Immature natural killer cell (primary cell): ENCODE results near the gene ISL1. TPM values are rescaled to one million over a fixed set of nuclear protein-coding genes. Genes with fewer than 3 reads are reported as not detected.

Experiments
- DNase-seq, 3 donors: peaks; one replicate each; pipeline ENCODE4 v3.0.0; 2022; ENCODE audit warnings: mixed read lengths in 1 of 3
- H3K27ac Mint-ChIP-seq, 6 donors: one replicate each; pipeline ENCODE4 v1.8.0; 2020; ENCODE audit warnings: mixed read lengths in 6 of 6, mild to moderate bottlenecking in 5 of 6, inconsistent platforms in 4 of 6, moderate library complexity in 3 of 6
- H3K27me3 Mint-ChIP-seq, 3 donors: one replicate each; pipeline ENCODE4 v1.8.0; 2020 to 2021; ENCODE audit warnings: low read depth in 3 of 3, mild to moderate bottlenecking in 3 of 3, mixed read lengths in 3 of 3, moderate library complexity in 3 of 3, inconsistent platforms in 1 of 3
- H3K36me3 Mint-ChIP-seq, 3 donors: one replicate each; pipeline ENCODE4 v1.8.0; 2020; ENCODE audit warnings: mixed read lengths in 3 of 3, inconsistent platforms in 2 of 3, mild to moderate bottlenecking in 2 of 3
- H3K4me1 Mint-ChIP-seq, 2 donors: one replicate each; pipeline ENCODE4 v1.8.0; 2020; ENCODE audit warnings: inconsistent platforms in 2 of 2, mild to moderate bottlenecking in 2 of 2, mixed read lengths in 2 of 2, moderate library complexity in 1 of 2
- H3K4me3 Mint-ChIP-seq, 5 donors: one replicate each; pipeline ENCODE4 v1.8.0; 2020; ENCODE audit warnings: mild to moderate bottlenecking in 5 of 5, mixed read lengths in 5 of 5, inconsistent platforms in 3 of 5, moderate library complexity in 3 of 5
- H3K9me3 Mint-ChIP-seq, 6 donors: one replicate each; pipeline ENCODE4 v1.8.0; 2020; ENCODE audit warnings: mild to moderate bottlenecking in 6 of 6, mixed read lengths in 6 of 6, inconsistent platforms in 4 of 6, moderate library complexity in 3 of 6
- polyA plus RNA-seq, 3 donors: library from polyadenylated mRNA; unstranded; fragments of 300-500 nt; fragmentation: Illumina TruSeq; gene quantifications; one replicate each; pipeline ENCODE4 v1.2.3, GENCODE V29; 2021

ISL1 gene
- polyA plus RNA-seq, 3 donors from 2014 or later = not detected

DNA sequence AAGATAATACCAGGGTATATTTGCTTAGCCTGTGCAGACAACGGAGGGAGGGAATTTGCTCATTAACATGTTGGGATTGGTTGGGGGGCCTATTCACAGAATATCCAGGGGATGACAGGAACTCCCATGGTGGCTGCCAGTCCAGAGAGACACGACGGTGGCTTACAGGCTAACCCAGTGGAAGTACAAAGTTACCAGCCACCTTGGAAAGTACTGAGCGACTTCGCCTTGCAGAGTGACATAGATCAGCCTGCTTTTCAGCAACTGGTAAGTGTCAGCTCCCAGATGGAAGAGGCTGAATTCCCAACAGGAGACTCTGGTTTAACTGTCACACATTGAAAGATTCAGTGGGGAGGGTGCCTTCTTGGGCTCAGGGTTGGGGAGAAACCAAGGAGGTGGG, 7.9 kb downstream of the ISL1 start:
- peaks cover 7 to 24% (median 18%) of the 10 kb centered on the region in 3 donors for H3K27me3 Mint-ChIP-seq
- no peak overlapping the region for H3K4me3 Mint-ChIP-seq

GRCh38 chr5:51392689-51393199, 9.5 kb downstream of the ISL1 start:
- no peak for DNase-seq
- H3K4me3 Mint-ChIP-seq = no peak overlapping the region
- H3K9me3 Mint-ChIP-seq = peaks cover 9 to 80% (median 23%) of the 10 kb centered on the region in 6 donors
- no peaks in the 10 kb centered on the region for H3K4me1 Mint-ChIP-seq
- H3K27ac Mint-ChIP-seq = no peak overlapping the region
- no peaks in the 10 kb centered on the region for H3K36me3 Mint-ChIP-seq
- peaks cover 10 to 23% (median 14%) of the 10 kb centered on the region in 3 donors for H3K27me3 Mint-ChIP-seq

More for the DNA sequence above, 7.9 kb downstream of the ISL1 start:
- no peak for DNase-seq
- H3K27ac Mint-ChIP-seq = no peak overlapping the region
- H3K36me3 Mint-ChIP-seq = peaks cover 0 to 5% (median 0%) of the 10 kb centered on the region in 3 donors
- no peaks in the 10 kb centered on the region for H3K4me1 Mint-ChIP-seq
- H3K9me3 Mint-ChIP-seq = peaks cover 7 to 76% (median 24%) of the 10 kb centered on the region in 6 donors

DNA sequence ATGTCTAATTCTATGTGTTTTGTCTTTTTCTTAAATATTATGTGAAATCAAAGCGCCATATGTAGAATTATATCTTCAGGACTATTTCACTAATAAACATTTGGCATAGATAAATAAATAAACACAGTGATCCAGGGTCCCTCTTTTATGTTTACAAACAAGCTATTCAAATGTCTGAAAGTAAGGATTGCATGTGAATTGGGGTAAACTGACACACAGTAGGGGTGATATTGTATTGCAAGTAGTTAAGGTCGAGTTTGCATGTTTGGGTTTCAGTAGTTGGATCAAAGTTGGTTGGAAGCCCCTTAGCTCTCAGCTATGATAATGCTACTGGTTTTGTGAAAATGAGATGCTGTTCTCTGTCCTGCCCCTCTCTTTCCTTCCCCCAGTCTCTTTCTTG, 11.4 kb downstream of the ISL1 start:
- Mint-ChIP-seq H3K4me1 (no peaks in the 10 kb centered on the region), H3K27ac (no peak overlapping the region), H3K4me3 (no peak overlapping the region), H3K9me3 (peaks cover 9 to 81% (median 22%) of the 10 kb centered on the region in 6 donors), H3K36me3 (no peaks in the 10 kb centered on the region), H3K27me3 (peaks cover 13 to 26% (median 20%) of the 10 kb centered on the region in 3 donors)
- DNase-seq = no peak

DNA sequence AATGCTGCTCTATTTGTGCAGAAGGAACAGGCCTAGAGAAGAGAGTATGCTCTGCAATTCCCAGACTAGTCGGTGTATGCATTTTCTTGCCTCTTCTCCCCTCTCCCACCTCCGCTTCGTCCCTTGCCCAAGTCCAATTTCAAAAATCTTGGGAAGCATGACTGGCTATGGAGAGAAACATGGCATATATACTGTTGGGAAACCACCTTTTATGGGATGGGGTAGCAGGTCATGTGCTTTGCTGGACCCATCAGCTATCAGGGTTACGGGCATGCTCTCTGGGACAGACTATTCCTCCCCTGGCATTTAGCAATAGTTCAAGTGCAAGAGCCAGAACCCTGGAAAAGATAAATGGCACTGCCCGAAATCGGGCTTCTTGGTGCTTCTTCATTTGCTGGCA, 12.0 kb downstream of the ISL1 start:
- no peak overlapping the region for H3K27ac Mint-ChIP-seq
- H3K36me3 Mint-ChIP-seq = no peaks in the 10 kb centered on the region
- H3K27me3 Mint-ChIP-seq = peaks cover 13 to 26% (median 21%) of the 10 kb centered on the region in 3 donors
- H3K4me1 Mint-ChIP-seq = no peaks in the 10 kb centered on the region
- no peak overlapping the region for H3K4me3 Mint-ChIP-seq
- H3K9me3 Mint-ChIP-seq = peaks cover 8 to 87% (median 23%) of the 10 kb centered on the region in 6 donors
- no peak for DNase-seq

GRCh38 chr5:51395666-51396356, 12.6 kb downstream of the ISL1 start:
- peaks cover 13 to 22% (median 17%) of the 10 kb centered on the region in 3 donors for H3K27me3 Mint-ChIP-seq
- no peaks in the 10 kb centered on the region for H3K4me1 Mint-ChIP-seq
- no peak overlapping the region for H3K27ac Mint-ChIP-seq
- no peak overlapping the region for H3K4me3 Mint-ChIP-seq
- no peaks in the 10 kb centered on the region for H3K36me3 Mint-ChIP-seq
- DNase-seq = no peak
- H3K9me3 Mint-ChIP-seq = peaks cover 8 to 85% (median 23%) of the 10 kb centered on the region in 6 donors

GRCh38 chr5:51396797-51397196, 13.5 kb downstream of the ISL1 start:
- H3K9me3 Mint-ChIP-seq = peaks cover 4 to 75% (median 23%) of the 10 kb centered on the region in 6 donors
- H3K27me3 Mint-ChIP-seq = peaks cover 12 to 17% (median 13%) of the 10 kb centered on the region in 3 donors
- H3K4me3 Mint-ChIP-seq = no peak overlapping the region
- DNase-seq = no peak
- H3K36me3 Mint-ChIP-seq = no peaks in the 10 kb centered on the region
- no peaks in the 10 kb centered on the region for H3K4me1 Mint-ChIP-seq
- no peak overlapping the region for H3K27ac Mint-ChIP-seq

- no peaks in the 10 kb centered on the region for H3K4me1 Mint-ChIP-seq
- no peaks in the 10 kb centered on the region for H3K36me3 Mint-ChIP-seq
- no peak overlapping the region for H3K4me3 Mint-ChIP-seq
- H3K9me3 Mint-ChIP-seq = peaks cover 2 to 63% (median 21%) of the 10 kb centered on the region in 6 donors
- no peak for DNase-seq
- peaks cover 10 to 16% (median 11%) of the 10 kb centered on the region in 3 donors for H3K27me3 Mint-ChIP-seq
- no peak overlapping the region for H3K27ac Mint-ChIP-seq
Measured at GRCh38 chr5:51397996-51398395, 14.7 kb downstream of the ISL1 start.

DNA sequence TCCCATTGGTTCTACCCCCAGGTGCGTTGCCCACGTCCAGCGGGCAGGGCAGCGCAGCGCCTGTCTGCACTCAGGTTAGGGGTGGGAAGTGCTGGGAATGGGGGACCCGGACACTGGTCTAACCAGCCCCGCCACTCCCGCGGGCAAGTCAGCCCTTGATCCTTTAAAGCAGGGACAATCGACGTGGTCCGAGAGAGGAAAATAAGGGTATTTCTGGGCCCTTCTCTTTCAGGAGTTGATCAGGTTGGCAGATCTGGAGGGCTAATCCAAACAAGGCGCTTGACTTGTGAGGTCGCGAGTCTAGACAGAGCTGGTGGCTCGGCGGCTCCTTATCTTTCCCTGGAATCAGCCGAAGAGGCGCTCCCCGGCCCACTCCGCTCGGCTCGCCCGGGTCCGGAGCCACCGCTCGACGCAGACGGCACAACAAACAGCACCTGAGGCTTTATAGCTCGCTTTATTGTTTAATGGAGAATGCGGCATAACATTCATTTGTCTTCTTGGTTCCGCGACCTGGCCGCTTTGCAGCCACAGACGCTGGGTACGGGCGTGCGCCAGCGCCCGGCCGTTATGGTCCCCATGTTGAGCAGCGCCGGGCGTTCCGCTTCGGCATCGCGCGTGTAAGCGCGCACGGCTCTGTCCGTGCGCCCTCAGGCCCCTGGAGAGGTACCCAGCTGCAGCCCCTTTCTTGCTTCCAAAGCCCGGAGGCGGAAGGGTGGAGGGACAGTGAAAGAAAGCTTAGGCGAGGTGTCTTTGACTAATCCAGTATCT, 15.8 kb downstream of the ISL1 start:
- peaks cover 2 to 63% (median 23%) of the 10 kb centered on the region in 6 donors for H3K9me3 Mint-ChIP-seq
- no peak for DNase-seq
- no peak overlapping the region for H3K27ac Mint-ChIP-seq
- H3K36me3 Mint-ChIP-seq = no peaks in the 10 kb centered on the region
- peaks cover 10 to 16% (median 11%) of the 10 kb centered on the region in 3 donors for H3K27me3 Mint-ChIP-seq
- H3K4me3 Mint-ChIP-seq = no peak overlapping the region
- H3K4me1 Mint-ChIP-seq = no peaks in the 10 kb centered on the region

- Mint-ChIP-seq H3K36me3 (no peaks in the 10 kb centered on the region), H3K27me3 (peaks cover 10 to 16% (median 11%) of the 10 kb centered on the region in 3 donors), H3K27ac (no peak overlapping the region), H3K9me3 (peaks cover 2 to 64% (median 23%) of the 10 kb centered on the region in 6 donors), H3K4me3 (no peak overlapping the region), H3K4me1 (no peaks in the 10 kb centered on the region)
- DNase-seq = no peak
Measured at GRCh38 chr5:51399643-51400006, 16.4 kb downstream of the ISL1 start.

GRCh38 chr5:51404255-51404654, 21.0 kb downstream of the ISL1 start:
- Mint-ChIP-seq H3K4me3 (no peak overlapping the region), H3K36me3 (no peaks in the 10 kb centered on the region), H3K27me3 (peaks cover 3 to 5% (median 4%) of the 10 kb centered on the region in 3 donors), H3K4me1 (no peaks in the 10 kb centered on the region), H3K27ac (no peak overlapping the region), H3K9me3 (peaks cover 0 to 26% (median 12%) of the 10 kb centered on the region in 6 donors)
- DNase-seq = no peak

GRCh38 chr5:51411921-51412325, 28.7 kb downstream of the ISL1 start:
- Mint-ChIP-seq H3K36me3 (no peaks in the 10 kb centered on the region), H3K4me1 (no peaks in the 10 kb centered on the region), H3K9me3 (peaks cover 3 to 23% (median 10%) of the 10 kb centered on the region in 6 donors), H3K4me3 (no peak overlapping the region), H3K27ac (no peak overlapping the region), H3K27me3 (peaks cover 0 to 3% (median 2%) of the 10 kb centered on the region in 3 donors)
- DNase-seq = no peak

DNA sequence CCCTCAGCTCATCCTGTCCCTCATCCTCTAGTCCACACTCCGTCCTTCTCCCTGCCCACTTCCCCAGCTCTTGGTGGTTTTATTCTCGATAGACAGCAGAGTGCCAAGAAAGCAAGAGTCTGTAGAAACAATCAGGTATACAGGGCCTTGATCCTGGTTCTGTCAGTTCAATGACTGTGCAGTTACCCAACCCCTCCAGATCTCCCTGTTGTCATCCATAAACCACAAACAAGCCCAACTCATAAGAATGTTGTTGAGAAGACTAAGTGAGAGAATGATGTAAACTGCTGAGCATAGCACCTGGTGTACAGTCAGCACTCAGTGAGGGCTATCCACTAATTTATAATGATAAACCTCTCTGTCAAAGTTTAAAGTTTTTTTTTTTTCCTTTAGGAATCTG, 31.3 kb downstream of the ISL1 start:
- no peaks in the 10 kb centered on the region for H3K36me3 Mint-ChIP-seq
- no peak for DNase-seq
- H3K27ac Mint-ChIP-seq = no peak overlapping the region

DNA sequence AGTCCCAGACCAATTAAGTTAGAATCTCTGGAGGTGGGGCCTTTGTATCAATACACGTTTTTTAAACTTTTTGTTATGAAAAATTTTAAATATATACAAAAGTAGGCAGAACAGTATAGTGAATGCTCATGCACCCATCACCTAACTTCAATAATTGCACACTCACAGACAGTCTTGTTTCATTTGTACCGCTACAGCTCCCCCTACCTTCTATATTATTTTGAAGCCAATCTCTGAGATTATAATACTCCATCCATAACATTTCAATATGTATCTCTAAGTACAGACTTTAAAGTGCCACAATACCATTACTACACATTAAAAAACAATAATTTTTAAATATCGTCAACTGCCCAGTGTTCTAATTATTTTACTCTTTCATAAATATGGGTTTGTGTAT, 32.9 kb downstream of the ISL1 start:
- Mint-ChIP-seq H3K27ac (no peak overlapping the region), H3K36me3 (no peaks in the 10 kb centered on the region), H3K27me3 (peaks cover 0 to 4% (median 2%) of the 10 kb centered on the region in 3 donors), H3K9me3 (peaks cover 0 to 44% (median 7%) of the 10 kb centered on the region in 6 donors), H3K4me1 (no peaks in the 10 kb centered on the region), H3K4me3 (no peak overlapping the region)
- DNase-seq = no peak

More for the DNA sequence above, 31.3 kb downstream of the ISL1 start:
- Mint-ChIP-seq H3K9me3 (peaks cover 3 to 41% (median 9%) of the 10 kb centered on the region in 6 donors), H3K27me3 (peaks cover 0 to 4% (median 2%) of the 10 kb centered on the region in 3 donors), H3K4me3 (no peak overlapping the region), H3K4me1 (no peaks in the 10 kb centered on the region)
